Panc1 (cell line): ENCODE measurements around the gene SOCS6. TPM values are rescaled to one million over a fixed set of nuclear protein-coding genes. Genes with fewer than 3 reads are reported as not detected.

ENCODE experiments used
- ATAC-seq: fragments of 200-7000 bp; cut with Tn5 transposase; 2 replicates; pipeline ENCODE4 v1.9.1; 2020; ENCODE audit warnings: mild to moderate bottlenecking, moderate library complexity
- BruUV-seq: library from RNA; stranded (reverse); fragments of 400-500 nt; replicated peaks from 2 replicates; lab custom pipeline; 2021; lab: Mats Ljungman, UMichigan
- CTCF ChIA-PET: fragments of 300-600 bp; sonication (Branson Sonifier 250); formaldehyde crosslinking; loops from one replicate; lab custom pipeline; 2022; ENCODE audit warnings: antibody characterized with exemption; lab: Charles Lee
- POLR2A ChIA-PET: fragments of 300-600 bp; sonication (Branson Sonifier 250); formaldehyde crosslinking; loops from one replicate; lab custom pipeline; 2022; ENCODE audit warnings: antibody characterized with exemption; lab: Charles Lee
- DNase-seq: peaks from one replicate; pipeline ENCODE4 v3.0.0-alpha.2; 2010; ENCODE audit warnings: low read depth, low spot score
- H3K27ac ChIP-seq: 2 replicates; pipeline ENCODE4 v1.5.1; 2011; ENCODE audit warnings: mild to moderate bottlenecking, low read length, inconsistent platforms
- H3K27me3 ChIP-seq: fragments of 200-500 bp; sonication (Bioruptor generic); 2 replicates; pipeline ENCODE4 v1.6.0; 2014; ENCODE audit warnings: low read length, inconsistent platforms; ENCODE audit not compliant: control insufficient read depth, insufficient read depth
- H3K36me3 ChIP-seq: fragments of 200-500 bp; sonication (Bioruptor generic); 2 replicates; pipeline ENCODE4 v1.5.1; 2014; ENCODE audit warnings: inconsistent platforms, mild to moderate bottlenecking, low read length, moderate library complexity; ENCODE audit not compliant: control insufficient read depth, insufficient read depth
- H3K4me1 ChIP-seq: 2 replicates; pipeline ENCODE4 v1.5.1; 2011; ENCODE audit warnings: inconsistent platforms, mild to moderate bottlenecking, low read length, moderate library complexity; ENCODE audit not compliant: control insufficient read depth, insufficient read depth
- H3K4me3 ChIP-seq, 2 experiments: 2 replicates each; pipeline ENCODE4 v1.5.1; 2011 to 2012; ENCODE audit warnings: low read depth in 2 of 2, low read length in 2 of 2, mild to moderate bottlenecking in 2 of 2, inconsistent platforms in 1 of 2, moderate library complexity in 1 of 2
- H3K9me3 ChIP-seq: fragments of 200-500 bp; sonication (Bioruptor generic); 2 replicates; pipeline ENCODE4 v1.5.1; 2014; ENCODE audit warnings: low read depth, mild to moderate bottlenecking, inconsistent platforms, low read length, moderate library complexity; ENCODE audit not compliant: control insufficient read depth, insufficient read depth
- POLR2AphosphoS5 ChIP-seq: IDR thresholded peaks from 2 replicates; pipeline ENCODE4 v1.6.1; 2012; ENCODE audit warnings: mild to moderate bottlenecking, low read depth, low read length, moderate library complexity
- SIN3A ChIP-seq: IDR thresholded peaks from 2 replicates; pipeline ENCODE4 v1.6.1; 2012; ENCODE audit warnings: low read depth, mild to moderate bottlenecking, low read length, moderate library complexity, borderline replicate concordance; ENCODE audit not compliant: insufficient read depth
- TCF7L2 ChIP-seq: IDR thresholded peaks from 2 replicates; pipeline ENCODE4 v1.6.1; 2011; ENCODE audit warnings: mild to moderate bottlenecking, low read depth, low read length, inconsistent platforms
- in situ Hi-C: cut with HindIII; loops from 2 replicates; pipeline ENCODE4 v1.10.0; 2016; ENCODE audit warnings: low sequenced_read_pairs, low pct_unique_long_range_greater_than_20kb
- intact Hi-C: fragments of 100-400 bp; cut with micrococcal nuclease; formaldehyde crosslinking; loops from one replicate; pipeline ENCODE4 v1.10.0; 2022; ENCODE audit not compliant: unreplicated experiment
- total RNA-seq: library from RNA; stranded (reverse); gene quantifications from one replicate; pipeline ENCODE4 v1.2.1, GENCODE V29; 2021; ENCODE audit not compliant: unreplicated experiment
- TF ChIP-seq, protein P1 (sequence below): fragments of 450-650 bp; IDR thresholded peaks from 2 replicates; pipeline ENCODE4 v1.5.1; 2017; ENCODE audit warnings: mild to moderate bottlenecking
- TF ChIP-seq, protein P2 (sequence below), 2 experiments: IDR thresholded peaks; 2 replicates each; pipeline ENCODE4 v1.6.1; 2011 to 2012; ENCODE audit warnings: low read depth in 2 of 2, control low read depth in 1 of 2, low read length in 1 of 2, mild to moderate bottlenecking in 1 of 2, moderate library complexity in 1 of 2; ENCODE audit not compliant: insufficient read depth in 1 of 2

SOCS6 gene
- total RNA-seq, 1 experiment from 2014 or later = 43.0 TPM

GRCh38 chr18:70263336-70263735 lies 25.5 kb upstream of the SOCS6 start:
- POLR2A ChIA-PET = no interaction called here
- H3K9me3 ChIP-seq = no peaks in the 10 kb centered on the region
- no TSS peak for BruUV-seq
- H3K4me1 ChIP-seq = no peaks in the 10 kb centered on the region
- DNase-seq (no peak), ATAC-seq (no peak)
- H3K4me3 ChIP-seq = no peak overlapping the region
- TF ChIP-seq, protein P1, sequence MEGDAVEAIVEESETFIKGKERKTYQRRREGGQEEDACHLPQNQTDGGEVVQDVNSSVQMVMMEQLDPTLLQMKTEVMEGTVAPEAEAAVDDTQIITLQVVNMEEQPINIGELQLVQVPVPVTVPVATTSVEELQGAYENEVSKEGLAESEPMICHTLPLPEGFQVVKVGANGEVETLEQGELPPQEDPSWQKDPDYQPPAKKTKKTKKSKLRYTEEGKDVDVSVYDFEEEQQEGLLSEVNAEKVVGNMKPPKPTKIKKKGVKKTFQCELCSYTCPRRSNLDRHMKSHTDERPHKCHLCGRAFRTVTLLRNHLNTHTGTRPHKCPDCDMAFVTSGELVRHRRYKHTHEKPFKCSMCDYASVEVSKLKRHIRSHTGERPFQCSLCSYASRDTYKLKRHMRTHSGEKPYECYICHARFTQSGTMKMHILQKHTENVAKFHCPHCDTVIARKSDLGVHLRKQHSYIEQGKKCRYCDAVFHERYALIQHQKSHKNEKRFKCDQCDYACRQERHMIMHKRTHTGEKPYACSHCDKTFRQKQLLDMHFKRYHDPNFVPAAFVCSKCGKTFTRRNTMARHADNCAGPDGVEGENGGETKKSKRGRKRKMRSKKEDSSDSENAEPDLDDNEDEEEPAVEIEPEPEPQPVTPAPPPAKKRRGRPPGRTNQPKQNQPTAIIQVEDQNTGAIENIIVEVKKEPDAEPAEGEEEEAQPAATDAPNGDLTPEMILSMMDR = no peak
- TF ChIP-seq POLR2AphosphoS5 = no peak
- TF ChIP-seq TCF7L2 = no peak
- no peak for TF ChIP-seq SIN3A
- TF ChIP-seq, protein P2, sequence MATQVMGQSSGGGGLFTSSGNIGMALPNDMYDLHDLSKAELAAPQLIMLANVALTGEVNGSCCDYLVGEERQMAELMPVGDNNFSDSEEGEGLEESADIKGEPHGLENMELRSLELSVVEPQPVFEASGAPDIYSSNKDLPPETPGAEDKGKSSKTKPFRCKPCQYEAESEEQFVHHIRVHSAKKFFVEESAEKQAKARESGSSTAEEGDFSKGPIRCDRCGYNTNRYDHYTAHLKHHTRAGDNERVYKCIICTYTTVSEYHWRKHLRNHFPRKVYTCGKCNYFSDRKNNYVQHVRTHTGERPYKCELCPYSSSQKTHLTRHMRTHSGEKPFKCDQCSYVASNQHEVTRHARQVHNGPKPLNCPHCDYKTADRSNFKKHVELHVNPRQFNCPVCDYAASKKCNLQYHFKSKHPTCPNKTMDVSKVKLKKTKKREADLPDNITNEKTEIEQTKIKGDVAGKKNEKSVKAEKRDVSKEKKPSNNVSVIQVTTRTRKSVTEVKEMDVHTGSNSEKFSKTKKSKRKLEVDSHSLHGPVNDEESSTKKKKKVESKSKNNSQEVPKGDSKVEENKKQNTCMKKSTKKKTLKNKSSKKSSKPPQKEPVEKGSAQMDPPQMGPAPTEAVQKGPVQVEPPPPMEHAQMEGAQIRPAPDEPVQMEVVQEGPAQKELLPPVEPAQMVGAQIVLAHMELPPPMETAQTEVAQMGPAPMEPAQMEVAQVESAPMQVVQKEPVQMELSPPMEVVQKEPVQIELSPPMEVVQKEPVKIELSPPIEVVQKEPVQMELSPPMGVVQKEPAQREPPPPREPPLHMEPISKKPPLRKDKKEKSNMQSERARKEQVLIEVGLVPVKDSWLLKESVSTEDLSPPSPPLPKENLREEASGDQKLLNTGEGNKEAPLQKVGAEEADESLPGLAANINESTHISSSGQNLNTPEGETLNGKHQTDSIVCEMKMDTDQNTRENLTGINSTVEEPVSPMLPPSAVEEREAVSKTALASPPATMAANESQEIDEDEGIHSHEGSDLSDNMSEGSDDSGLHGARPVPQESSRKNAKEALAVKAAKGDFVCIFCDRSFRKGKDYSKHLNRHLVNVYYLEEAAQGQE (IDR thresholded peaks at IDR 0.05; ENCODE audit: insufficient read depth in 1 of 2, low read depth in 2 of 2, low read length in 1 of 2) = no peak
- in situ Hi-C loops = no loop called here
- H3K27me3 ChIP-seq = no peaks in the 10 kb centered on the region
- no peak overlapping the region for H3K27ac ChIP-seq
- CTCF ChIA-PET = no interaction called here
- intact Hi-C loops = no loop called here
- no peaks in the 10 kb centered on the region for H3K36me3 ChIP-seq

- Histone ChIP-seq H3K36me3 (no peaks in the 10 kb centered on the region), H3K27ac (no peak overlapping the region), H3K4me1 (no peaks in the 10 kb centered on the region), H3K9me3 (0 out of 2 replicates have a peak, but pooled peaks cover 3% of the 10 kb centered on the region), H3K27me3 (no peaks in the 10 kb centered on the region), H3K4me3 (no peak overlapping the region)
- TF ChIP-seq TCF7L2 = no peak
- TF ChIP-seq SIN3A = no peak
- TF ChIP-seq POLR2AphosphoS5 = no peak
- TF ChIP-seq, protein P2 (IDR thresholded peaks at IDR 0.05; ENCODE audit: insufficient read depth in 1 of 2, low read depth in 2 of 2, low read length in 1 of 2) = no peak
- TF ChIP-seq, protein P1 = no peak
- DNase-seq (no peak), ATAC-seq (no peak)
- intact Hi-C loops = no loop called here
- in situ Hi-C loops = no loop called here
- CTCF ChIA-PET = no interaction called here
- no TSS peak for BruUV-seq
- POLR2A ChIA-PET = no interaction called here
Measured at GRCh38 chr18:70271742-70272141, 17.1 kb upstream of the SOCS6 start.
